Smooth muscle cell of trachea (primary cell): Measurements from ENCODE around the gene CELF3. TPM values are rescaled to one million over a fixed set of nuclear protein-coding genes. Genes with fewer than 3 reads are reported as not detected.

Experiments used
- total RNA-seq: library from RNA; depleted of rRNA; stranded (reverse); fragments of >200 nt; gene quantifications from 2 replicates; pipeline ENCODE4 v1.2.1, GENCODE V29; 2014

Gene CELF3
- not detected in 2 replicates for total RNA-seq

GRCh38 chr1:151716771-151717631 is at the start of gene CELF3:
TSS of gene CELF3 (minus strand) at chr1:151716803. CDS start at chr1:151716020, 783 bp downstream.

DNA sequence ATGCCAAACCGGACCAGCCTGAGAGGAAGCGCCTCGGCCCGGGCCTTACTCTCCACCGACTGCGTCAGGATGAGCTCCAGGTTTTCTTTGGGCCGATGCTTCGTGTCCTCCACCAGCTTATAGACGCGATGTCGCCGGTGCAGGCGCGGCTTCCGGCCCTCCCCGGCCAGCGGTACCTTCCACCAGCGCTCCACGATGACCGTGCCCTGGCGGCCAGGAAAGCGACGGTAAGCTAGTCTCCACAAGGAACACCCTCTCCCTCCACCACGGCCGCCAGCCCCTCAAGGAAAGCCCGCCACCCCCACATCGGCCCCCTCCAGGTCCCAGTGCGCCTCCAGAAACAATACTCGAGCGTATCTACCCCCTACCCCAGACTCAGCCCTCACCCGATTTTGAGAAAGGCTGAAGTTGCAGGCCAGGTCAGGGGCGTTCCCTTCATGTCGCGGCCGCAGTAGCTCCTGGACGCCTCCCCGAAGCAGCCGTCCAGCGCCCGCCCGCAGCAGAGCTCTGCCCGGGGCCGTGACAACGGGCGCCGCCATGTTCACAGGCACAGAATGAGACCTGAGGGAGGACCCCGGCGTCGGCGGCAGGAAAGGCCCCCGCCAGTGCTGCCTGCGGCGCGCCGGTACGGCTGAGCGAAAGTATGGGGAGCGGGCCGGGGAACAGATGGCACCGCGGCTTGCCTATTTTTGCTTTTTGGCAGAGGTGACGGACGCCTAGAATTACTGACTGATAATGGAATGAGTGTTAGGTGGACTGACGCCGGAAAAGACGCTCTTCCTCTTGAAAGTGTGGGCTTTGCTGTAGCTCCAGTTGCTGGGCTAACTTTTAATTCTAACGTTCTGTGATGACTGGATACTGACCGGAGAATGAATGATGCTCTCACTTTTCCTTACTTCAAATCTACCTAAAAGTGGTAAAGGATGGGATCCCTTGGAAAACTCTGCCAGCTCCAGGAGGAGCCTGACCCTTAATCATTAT is 46.6 kb upstream of the CELF3 start, which contains the start of gene MRPL9:
Gene MRPL9 (minus strand): TSS at position 556 of the 981 bp plus-strand sequence. CDS start 17 bp downstream, at position 539.

GRCh38 chr1:151720974-151721787 is 4.6 kb upstream of the CELF3 start, which contains the start of gene RIIAD1:
TSS of gene RIIAD1 (plus strand) at chr1:151721522. CDS start at chr1:151721537, 15 bp downstream.

Other genes starting within 250 kb of the CELF3 start
- not detected in 2 replicates for gene CGN, start 205.4 kb downstream of the CELF3 start, total RNA-seq
- gene TUFT1, start 176.5 kb downstream of the CELF3 start, total RNA-seq: 4.5 and 7.4 TPM in 2 replicates
- gene SNX27, start 104.8 kb downstream of the CELF3 start, total RNA-seq: 38.3 and 38.5 TPM in 2 replicates
- not detected in 2 replicates for gene RIIAD1, start 4.7 kb upstream of the CELF3 start, total RNA-seq
- 73.1 and 97.4 TPM in 2 replicates for gene MRPL9, start 46.7 kb upstream of the CELF3 start, total RNA-seq
- gene TDRKH, start 73.7 kb upstream of the CELF3 start, total RNA-seq: 1.5 and 3.8 TPM in 2 replicates
- gene LINGO4, start 88.6 kb upstream of the CELF3 start, total RNA-seq: not detected in 2 replicates
- under 0.01 and 0.15 TPM in 2 replicates for gene RORC, start 115.0 kb upstream of the CELF3 start, total RNA-seq
- gene C2CD4D, start 123.0 kb upstream of the CELF3 start, total RNA-seq: not detected in 2 replicates
- gene THEM5, start 136.9 kb upstream of the CELF3 start, total RNA-seq: 0.17 TPM in 1 of 2 replicates, not detected in the other
- gene THEM4, start 192.7 kb upstream of the CELF3 start, total RNA-seq: 10.6 and 13.2 TPM in 2 replicates